Islet precursor cell (in vitro differentiated cells): ENCODE measurements around the gene EFCAB6.

Experiments
- DNase-seq: peaks from one replicate; pipeline ENCODE4 v3.0.0-alpha.2; 2018

EFCAB6 gene

DNA sequence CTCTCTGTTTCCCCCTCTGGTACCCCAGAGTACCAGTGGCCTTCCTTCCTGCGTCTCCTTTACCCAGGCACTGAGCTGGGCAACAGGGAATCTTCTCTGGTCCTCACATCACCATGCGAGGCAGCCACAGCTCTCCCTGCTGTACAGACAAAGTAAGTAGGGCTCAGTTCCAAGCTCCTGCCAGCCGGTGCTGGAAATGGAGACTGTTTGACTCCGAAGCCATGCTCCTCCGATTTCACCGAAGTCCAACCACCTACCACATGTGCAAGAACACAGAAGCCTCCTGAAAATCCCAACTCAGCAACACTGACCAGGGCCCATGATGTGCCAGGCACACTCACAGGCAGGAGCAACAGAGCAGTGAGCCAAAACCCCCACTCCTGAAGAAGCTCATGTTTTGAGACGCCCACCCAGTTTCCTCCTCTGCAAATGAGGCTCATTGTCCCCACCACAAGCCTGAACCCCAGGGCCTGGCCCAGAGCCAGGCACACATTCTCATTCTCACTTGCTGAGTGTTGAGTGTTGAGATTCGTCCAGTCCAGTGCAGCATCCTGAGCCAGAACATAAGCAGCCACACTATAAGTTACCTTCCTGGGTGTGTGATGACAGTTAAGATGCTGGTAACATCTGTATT lies 244.3 kb downstream of the EFCAB6 start:
- DNase-seq, result no peak

DNA sequence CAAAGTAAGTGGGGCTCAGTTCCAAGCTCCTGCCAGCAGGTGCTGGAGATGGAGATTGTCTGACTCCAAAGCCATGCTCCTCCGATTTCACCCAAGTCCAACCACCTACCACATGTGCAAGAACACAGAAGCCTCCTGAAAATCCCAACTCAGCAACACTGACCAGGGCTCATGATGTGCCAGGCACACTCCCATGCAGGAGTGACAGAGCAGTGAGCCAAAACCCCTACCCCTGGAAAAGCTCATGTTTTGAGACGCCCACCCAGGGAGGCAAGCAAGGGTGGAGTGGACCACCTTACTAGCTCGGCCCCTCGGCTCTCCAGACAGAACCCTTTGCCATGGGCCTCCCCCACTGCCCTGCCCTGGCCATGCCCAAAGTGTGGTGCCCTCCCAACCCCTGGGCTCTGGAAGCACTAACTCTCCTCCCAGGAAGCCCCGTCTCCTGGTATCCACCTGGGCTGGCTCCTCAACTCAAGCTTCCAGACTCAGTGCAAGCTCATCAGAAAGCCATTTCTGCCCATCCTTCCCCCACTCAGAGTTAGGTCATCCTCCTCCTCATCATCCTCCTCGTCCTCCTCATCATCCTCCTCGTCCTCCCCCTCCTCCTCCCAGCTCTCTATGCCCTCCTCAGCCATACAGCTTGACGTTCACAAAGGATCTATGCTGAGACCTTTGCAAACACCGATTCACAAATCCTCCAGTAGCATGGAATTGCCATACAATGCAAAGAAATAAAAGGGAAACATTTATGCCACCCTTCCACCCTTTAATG lies 245.4 kb downstream of the EFCAB6 start:
- no peak for DNase-seq

DNA sequence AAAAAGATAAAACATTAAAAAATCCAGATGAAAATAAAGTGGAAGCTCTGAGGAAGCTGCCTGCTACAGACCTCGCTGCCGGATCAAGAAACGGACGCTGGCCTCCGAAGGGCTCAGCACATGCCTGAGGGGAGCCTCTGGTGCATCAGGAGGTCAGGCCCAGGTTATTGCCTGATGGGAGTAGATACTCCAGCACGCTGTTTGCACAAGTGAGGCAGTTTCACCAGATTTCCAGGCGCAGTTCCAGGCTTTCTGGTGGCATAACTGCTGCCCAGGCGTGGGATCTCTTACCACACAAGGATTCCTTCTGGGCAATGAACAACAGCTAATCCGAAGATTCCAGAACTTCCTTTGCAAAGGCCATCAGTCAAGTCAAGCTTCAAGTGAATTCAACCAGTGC lies 246.1 kb downstream of the EFCAB6 start:
- no peak for DNase-seq

DNA sequence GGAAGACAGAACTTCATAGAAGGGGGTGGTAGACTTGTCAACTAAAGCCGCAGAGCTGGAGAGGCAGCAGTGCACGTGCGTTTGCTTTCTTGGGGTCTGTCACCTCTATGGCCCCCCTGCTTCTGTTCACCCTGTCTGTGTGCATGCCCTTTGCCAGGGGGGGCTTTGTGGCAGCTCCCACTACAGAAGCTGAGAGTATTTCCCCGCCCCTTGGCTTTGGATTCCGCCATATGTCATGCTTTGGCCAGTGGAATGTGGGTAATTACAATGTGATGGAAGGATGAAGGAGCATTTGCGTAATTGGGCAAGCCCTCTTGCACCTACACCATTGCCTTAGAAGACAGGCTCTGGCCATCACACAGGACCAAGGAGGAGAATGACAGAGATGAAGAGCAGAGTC lies 247.2 kb downstream of the EFCAB6 start:
- DNase-seq, result no peak

- no peak for DNase-seq
These were observed 248.5 kb downstream of the EFCAB6 start for GRCh38 chr22:43563571-43563970.

DNA sequence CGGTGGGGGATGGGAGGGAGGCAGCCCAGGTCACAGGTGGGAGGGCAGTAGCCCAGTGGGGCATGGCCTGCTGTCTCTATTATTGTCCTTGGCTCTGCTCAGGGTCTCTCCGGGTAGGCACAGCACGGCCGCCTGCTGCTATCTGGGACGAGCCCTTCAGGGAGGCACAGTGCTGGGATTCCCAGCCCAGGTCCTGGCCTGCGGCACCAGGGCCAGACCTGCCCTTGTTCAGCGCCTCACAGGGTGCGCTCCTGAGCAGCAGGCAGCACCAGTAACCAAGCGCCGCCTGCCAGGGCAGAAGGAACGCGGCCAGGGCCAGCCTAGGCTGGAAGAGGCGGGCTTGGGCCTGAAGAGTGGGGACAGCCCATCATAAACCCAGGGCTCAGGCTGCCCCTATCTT lies 249.3 kb downstream of the EFCAB6 start:
- no peak for DNase-seq

GRCh38 chr22:43561415-43562178 lies 250.5 kb downstream of the EFCAB6 start:
- no peak for DNase-seq

DNA sequence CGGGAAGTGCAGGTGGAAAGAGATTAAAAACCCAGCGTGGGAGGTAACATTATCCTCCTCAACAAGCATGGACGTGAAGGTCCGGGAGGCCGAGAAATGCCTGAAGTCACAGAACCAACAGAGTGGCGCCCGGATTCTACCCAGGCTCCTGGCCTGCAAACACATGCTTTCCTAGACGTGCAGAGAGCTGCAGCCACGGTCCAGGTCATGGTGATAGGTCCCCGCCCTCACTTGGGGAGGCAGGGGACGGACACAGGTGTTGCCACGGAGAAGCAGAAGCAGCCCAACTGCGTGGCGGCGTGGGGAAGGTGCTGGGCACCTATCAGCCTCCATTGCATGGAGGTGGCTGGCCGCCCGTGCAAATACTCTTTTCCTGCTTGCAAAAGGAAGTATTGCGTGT lies 251.5 kb downstream of the EFCAB6 start:
- DNase-seq, result no peak

DNA sequence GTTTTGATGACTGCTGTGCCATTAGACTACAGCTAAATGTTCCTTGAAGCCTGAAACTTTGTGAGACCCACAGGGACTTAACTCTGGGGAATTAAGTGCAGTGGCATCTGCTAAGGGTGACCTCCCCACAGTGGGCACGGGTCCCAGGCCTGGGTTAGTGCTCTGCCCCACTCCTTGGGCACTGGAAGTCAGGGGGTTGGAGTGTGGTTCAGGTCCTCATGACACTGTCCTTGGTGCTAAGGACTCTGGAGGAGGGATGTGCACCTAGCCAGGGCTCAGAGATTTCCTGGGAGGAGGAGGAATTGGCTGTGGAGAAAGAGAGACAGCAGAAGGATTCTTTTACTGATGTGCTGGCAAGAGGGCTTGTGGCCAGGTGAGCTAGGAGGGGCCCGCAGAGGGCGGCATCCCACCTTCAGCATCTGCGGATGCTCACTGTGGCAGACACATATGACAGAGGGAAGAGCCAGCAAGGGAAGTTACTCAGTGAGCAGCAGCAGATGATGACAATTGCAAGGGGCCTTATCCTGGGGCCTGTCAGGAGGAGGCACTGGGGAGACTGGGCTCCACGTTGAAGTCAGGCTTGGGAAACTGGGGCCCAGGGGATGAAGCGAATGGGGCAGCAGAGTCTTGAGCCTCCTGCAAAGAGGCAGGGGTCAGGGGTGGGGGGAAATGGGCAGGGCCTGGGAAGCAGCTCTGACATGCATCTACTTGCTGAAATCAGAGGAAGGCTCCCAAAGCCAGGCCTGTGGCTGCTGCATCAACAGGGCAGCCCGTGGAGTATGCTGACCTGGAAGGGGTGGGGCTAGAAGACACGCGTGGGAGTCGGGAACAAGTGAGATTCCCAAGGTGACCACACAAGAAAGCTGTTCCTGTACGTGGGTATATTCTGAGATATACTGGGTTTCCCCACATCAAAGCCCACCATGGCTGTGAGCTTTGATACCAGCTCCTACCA lies 256.3 kb downstream of the EFCAB6 start:
- peak; percentile 40 for DNase-seq

GRCh38 chr22:43554694-43555365 lies 257.3 kb downstream of the EFCAB6 start:
- peak; percentile 41 for DNase-seq

GRCh38 chr22:43554259-43554636 lies 257.9 kb downstream of the EFCAB6 start:
- DNase-seq, result peak; percentile 15

- peak; percentile 38 for DNase-seq
These were observed 258.4 kb downstream of the EFCAB6 start for GRCh38 chr22:43553451-43554258.

- peak; percentile 26 for DNase-seq
These were observed 261.4 kb downstream of the EFCAB6 start for GRCh38 chr22:43550672-43551071.

DNA sequence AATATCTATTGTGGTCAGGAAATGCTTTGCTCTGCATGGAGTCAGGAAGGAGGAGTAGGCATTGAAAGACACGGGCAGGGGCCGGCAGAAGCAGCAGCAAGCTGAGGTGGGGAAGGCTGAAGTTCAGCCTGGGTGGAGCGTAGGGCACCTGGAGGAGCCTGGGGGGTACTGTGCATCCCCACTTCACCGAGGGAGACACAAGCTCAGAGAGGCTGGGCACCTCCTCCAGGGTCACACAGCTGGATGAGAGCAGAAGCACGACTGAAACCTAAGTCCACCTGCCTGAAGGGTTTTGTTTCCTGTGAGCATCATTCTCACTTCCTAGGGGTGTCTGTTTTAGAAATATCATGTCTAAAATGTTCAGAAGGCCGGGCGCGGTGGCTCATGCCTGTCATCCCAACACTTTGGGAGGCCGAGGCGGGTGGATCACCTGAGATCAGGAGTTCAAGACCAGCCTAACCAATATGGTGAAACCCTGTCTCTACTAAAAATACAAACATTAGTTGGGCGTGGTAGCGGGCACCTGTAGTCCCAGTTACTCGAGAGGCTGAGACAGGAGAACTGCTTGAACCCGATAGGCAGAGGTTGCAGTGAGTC lies 262.0 kb downstream of the EFCAB6 start:
- peak; percentile 32 for DNase-seq

- no peak for DNase-seq
These were observed 265.9 kb downstream of the EFCAB6 start for GRCh38 chr22:43546186-43546585.

GRCh38 chr22:43544289-43544673 lies 267.8 kb downstream of the EFCAB6 start:
- no peak for DNase-seq

GRCh38 chr22:43543522-43544288 lies 268.4 kb downstream of the EFCAB6 start:
- DNase-seq, result peak; percentile 41

DNA sequence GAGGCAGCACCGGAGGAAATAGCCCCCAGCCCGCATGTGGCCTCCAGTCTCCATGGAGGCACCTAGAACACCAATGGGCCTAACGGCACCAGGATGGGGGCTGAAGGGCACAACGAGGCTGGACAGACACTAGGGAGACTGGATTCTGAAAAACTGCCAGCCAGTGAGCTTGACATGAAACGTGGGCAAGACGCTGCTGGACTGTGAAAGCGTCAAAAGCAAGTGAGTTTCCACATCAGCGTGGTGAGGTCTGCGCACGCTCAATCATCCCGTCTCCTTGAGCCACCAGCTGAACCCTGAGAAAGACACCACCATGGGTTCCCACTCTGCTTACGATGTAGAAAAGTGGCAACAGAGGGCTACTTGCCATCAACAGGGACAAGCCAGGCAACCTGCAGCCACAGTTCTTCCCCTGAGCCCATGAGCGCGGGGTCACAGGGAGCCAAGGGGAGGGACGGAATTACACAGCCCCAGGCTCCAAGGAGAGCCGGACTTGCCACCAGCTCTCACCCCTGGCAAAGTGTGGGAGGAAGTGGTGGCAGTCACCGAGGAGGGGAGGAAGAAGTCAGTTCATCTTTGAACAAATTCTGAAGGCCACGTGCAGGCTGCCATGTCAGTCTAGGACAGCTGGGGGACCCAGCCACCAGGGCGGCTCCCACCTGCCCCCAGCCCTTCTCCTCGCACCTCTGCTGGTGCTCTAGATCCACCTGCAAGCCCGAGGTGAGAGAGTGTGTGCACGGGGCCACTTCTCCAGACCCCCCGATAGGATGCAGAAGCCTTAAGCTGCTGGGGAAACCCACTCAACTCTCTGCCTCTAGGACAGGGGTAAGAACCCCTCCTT lies 269.2 kb downstream of the EFCAB6 start:
- DNase-seq, result no peak
